VCaP (cell line): ENCODE results near the gene CREM.

Experiments
- H3K27ac ChIP-seq: fragments of 450-650 bp; 2 replicates; pipeline ENCODE4 v1.5.1; 2017
- CTCF ChIP-seq: fragments of 450-650 bp; conservative IDR thresholded peaks from 2 replicates; pipeline ENCODE4 v1.5.1; 2017; ENCODE audit warnings: mild to moderate bottlenecking, moderate library complexity

The CREM gene

GRCh38 chr10:35257057-35257983 is 130.7 kb downstream of the CREM start:
- no peak for TF ChIP-seq CTCF
- no peak overlapping the region for H3K27ac ChIP-seq

- no peak overlapping the region for H3K27ac ChIP-seq
- TF ChIP-seq CTCF, result no peak
Measured at GRCh38 chr10:35259769-35260397, 133.2 kb downstream of the CREM start.

GRCh38 chr10:35262436-35262835 is 135.8 kb downstream of the CREM start:
- H3K27ac ChIP-seq, result no peak overlapping the region
- no peak for TF ChIP-seq CTCF
